ENCODE data around the gene VSIR.

VSIR gene

GRCh38 chr10:71747551-71748523 lies 25.5 kb downstream of the VSIR start:
- ChIA-PET CTCF (interaction anchor here (0.8 to 8.4 kb wide), 15 partner anchors 9 to 83 kb away, joined by 3 to 159 read pairs (median 8); partner anchors contain the start of genes C10orf105 and VSIR), POLR2A (interaction anchor here (0.6 to 2.2 kb wide), 6 partner anchors 10 to 141 kb away, joined by 3 to 12 read pairs (median 8); partner anchors contain the start of gene VSIR)
- 19% methylated on average over 6 of the region's 14 CpGs for WGBS (ENCODE audit: insufficient coverage)
- Histone ChIP-seq H3K27ac (ENCODE audit: insufficient read depth in 1 of 2, low read depth in 1 of 2, low read length in 2 of 2, poor library complexity in 1 of 2, severe bottlenecking in 2 of 2) (peak overlapping the region; percentile 23 to 78), H3K4me1 (ENCODE audit: control extremely low read depth in 1 of 4, control insufficient read depth in 4 of 4, insufficient read depth in 4 of 4, low read length in 3 of 4) (peaks cover 19 to 88% (median 78%) of the 10 kb centered on the region in 4 experiments), H3K4me3 (ENCODE audit: control insufficient read depth in 1 of 7, extremely low read depth in 1 of 7, insufficient read depth in 4 of 7, low read depth in 2 of 7, low read length in 6 of 7) (peak overlapping the region in 4 of 7 experiments; percentile 8 to 44 (median 14)), H3K36me3 (ENCODE audit: control insufficient read depth in 4 of 4, insufficient read depth in 4 of 4, low read length in 3 of 4) (peaks cover 0 to 31% (median 11%) of the 10 kb centered on the region in 4 experiments), H3K9me3 (ENCODE audit: control extremely low read depth in 1 of 5, control insufficient read depth in 4 of 5, insufficient read depth in 2 of 5, low read depth in 1 of 5, low read length in 4 of 5) (peaks cover 0 to 4% (median 0%) of the 10 kb centered on the region in 5 experiments), H3K27me3 (replicated peaks in 2 of 5; ENCODE audit: control insufficient read depth in 4 of 5, insufficient read depth in 5 of 5, low read length in 4 of 5) (no peaks in the 10 kb centered on the region)
- peak in 2 of 3 donors; percentile 87 to 88 for DNase-seq

- 50% methylated on average over 1 of the region's 2 CpGs for WGBS (ENCODE audit: insufficient coverage)
- Histone ChIP-seq H3K4me1 (ENCODE audit: control extremely low read depth in 1 of 4, control insufficient read depth in 4 of 4, insufficient read depth in 4 of 4, low read length in 3 of 4) (peaks cover 13 to 84% (median 71%) of the 10 kb centered on the region in 4 experiments), H3K9me3 (ENCODE audit: control extremely low read depth in 1 of 5, control insufficient read depth in 4 of 5, insufficient read depth in 2 of 5, low read depth in 1 of 5, low read length in 4 of 5) (peaks cover 0 to 7% (median 0%) of the 10 kb centered on the region in 5 experiments), H3K36me3 (ENCODE audit: control insufficient read depth in 4 of 4, insufficient read depth in 4 of 4, low read length in 3 of 4) (peaks cover 0 to 23% (median 8%) of the 10 kb centered on the region in 4 experiments), H3K4me3 (ENCODE audit: control insufficient read depth in 1 of 7, extremely low read depth in 1 of 7, insufficient read depth in 4 of 7, low read depth in 2 of 7, low read length in 6 of 7) (peak overlapping the region in 3 of 7 experiments; percentile 18 to 50 (median 44)), H3K27ac (ENCODE audit: insufficient read depth in 1 of 2, low read depth in 1 of 2, low read length in 2 of 2, poor library complexity in 1 of 2, severe bottlenecking in 2 of 2) (peak overlapping the region in 1 of 2 experiments; percentile 78), H3K27me3 (replicated peaks in 2 of 5; ENCODE audit: control insufficient read depth in 4 of 5, insufficient read depth in 5 of 5, low read length in 4 of 5) (no peaks in the 10 kb centered on the region)
- DNase-seq: peak in 2 of 3 donors; percentile 22 to 41
- ChIA-PET CTCF (interaction anchor here (0.7 to 8.4 kb wide), 14 partner anchors 9 to 82 kb away, joined by 3 to 159 read pairs (median 7); partner anchors contain the start of genes C10orf105 and VSIR), POLR2A (interaction anchor here (0.7 to 2.2 kb wide), 2 partner anchors 9 to 19 kb away, joined by 3 to 6 read pairs; no protein-coding TSS in a partner anchor)
Observed at GRCh38 chr10:71747039-71747531, 26.2 kb downstream of the VSIR start.

- H3K36me3 ChIP-seq (ENCODE audit: control insufficient read depth in 4 of 4, insufficient read depth in 4 of 4, low read length in 3 of 4): peaks cover 0 to 18% (median 8%) of the 10 kb centered on the region in 4 experiments
- H3K9me3 ChIP-seq (ENCODE audit: control extremely low read depth in 1 of 5, control insufficient read depth in 4 of 5, insufficient read depth in 2 of 5, low read depth in 1 of 5, low read length in 4 of 5): peaks cover 0 to 7% (median 0%) of the 10 kb centered on the region in 5 experiments
- peak overlapping the region in 3 of 7 experiments; percentile 31 to 50 (median 44) for H3K4me3 ChIP-seq (ENCODE audit: control insufficient read depth in 1 of 7, extremely low read depth in 1 of 7, insufficient read depth in 4 of 7, low read depth in 2 of 7, low read length in 6 of 7)
- 25% methylated on average over 9 of the region's 13 CpGs for WGBS (ENCODE audit: insufficient coverage)
- no peaks in the 10 kb centered on the region for H3K27me3 ChIP-seq (replicated peaks in 2 of 5; ENCODE audit: control insufficient read depth in 4 of 5, insufficient read depth in 5 of 5, low read length in 4 of 5)
- CTCF ChIA-PET: interaction anchor here (0.7 to 8.4 kb wide), 14 partner anchors 10 to 51 kb away, joined by 3 to 159 read pairs (median 7); partner anchors contain the start of genes C10orf105 and VSIR
- peaks cover 11 to 82% (median 71%) of the 10 kb centered on the region in 4 experiments for H3K4me1 ChIP-seq (ENCODE audit: control extremely low read depth in 1 of 4, control insufficient read depth in 4 of 4, insufficient read depth in 4 of 4, low read length in 3 of 4)
- POLR2A ChIA-PET: interaction anchor here (0.7 to 2.2 kb wide), 3 partner anchors 8 to 20 kb away, joined by 3 to 6 read pairs (median 3); no protein-coding TSS in a partner anchor
- peak in 2 of 3 donors; percentile 67 to 77 for DNase-seq
- peak overlapping the region in 1 of 2 experiments; percentile 78 for H3K27ac ChIP-seq (ENCODE audit: insufficient read depth in 1 of 2, low read depth in 1 of 2, low read length in 2 of 2, poor library complexity in 1 of 2, severe bottlenecking in 2 of 2)
Observed at GRCh38 chr10:71746344-71747037, 26.8 kb downstream of the VSIR start.

- Histone ChIP-seq H3K9me3 (ENCODE audit: control extremely low read depth in 1 of 5, control insufficient read depth in 4 of 5, insufficient read depth in 2 of 5, low read depth in 1 of 5, low read length in 4 of 5) (peaks cover 0 to 7% (median 0%) of the 10 kb centered on the region in 5 experiments), H3K27ac (ENCODE audit: insufficient read depth in 1 of 2, low read depth in 1 of 2, low read length in 2 of 2, poor library complexity in 1 of 2, severe bottlenecking in 2 of 2) (peak overlapping the region in 1 of 2 experiments; percentile 41), H3K36me3 (ENCODE audit: control insufficient read depth in 4 of 4, insufficient read depth in 4 of 4, low read length in 3 of 4) (peaks cover 0 to 12% (median 5%) of the 10 kb centered on the region in 4 experiments), H3K4me3 (ENCODE audit: control insufficient read depth in 1 of 7, extremely low read depth in 1 of 7, insufficient read depth in 4 of 7, low read depth in 2 of 7, low read length in 6 of 7) (no peak overlapping the region), H3K4me1 (ENCODE audit: control extremely low read depth in 1 of 4, control insufficient read depth in 4 of 4, insufficient read depth in 4 of 4, low read length in 3 of 4) (peaks cover 11 to 82% (median 72%) of the 10 kb centered on the region in 4 experiments), H3K27me3 (replicated peaks in 2 of 5; ENCODE audit: control insufficient read depth in 4 of 5, insufficient read depth in 5 of 5, low read length in 4 of 5) (no peaks in the 10 kb centered on the region)
- 93% methylated on average over 2 of the region's 2 CpGs for WGBS (ENCODE audit: insufficient coverage)
- ChIA-PET CTCF (interaction anchor here (1.2 to 8.4 kb wide), 10 partner anchors 9 to 46 kb away, joined by 3 to 159 read pairs (median 14); partner anchors contain the start of genes C10orf105 and VSIR), POLR2A (interaction anchor here (0.9 to 2.2 kb wide), 2 partner anchors 18 to 20 kb away, joined by 3 to 6 read pairs; no protein-coding TSS in a partner anchor)
- DNase-seq: no peak
Observed at GRCh38 chr10:71745664-71746250, 27.6 kb downstream of the VSIR start.

GRCh38 chr10:71744897-71745663 lies 28.2 kb downstream of the VSIR start:
- H3K4me3 ChIP-seq (ENCODE audit: control insufficient read depth in 1 of 7, extremely low read depth in 1 of 7, insufficient read depth in 4 of 7, low read depth in 2 of 7, low read length in 6 of 7): no peak overlapping the region
- no peak overlapping the region for H3K27ac ChIP-seq (ENCODE audit: insufficient read depth in 1 of 2, low read depth in 1 of 2, low read length in 2 of 2, poor library complexity in 1 of 2, severe bottlenecking in 2 of 2)
- WGBS (ENCODE audit: insufficient coverage): 100% methylated on average over 3 of the region's 8 CpGs
- H3K4me1 ChIP-seq (ENCODE audit: control extremely low read depth in 1 of 4, control insufficient read depth in 4 of 4, insufficient read depth in 4 of 4, low read length in 3 of 4): peaks cover 11 to 82% (median 72%) of the 10 kb centered on the region in 4 experiments
- H3K9me3 ChIP-seq (ENCODE audit: control extremely low read depth in 1 of 5, control insufficient read depth in 4 of 5, insufficient read depth in 2 of 5, low read depth in 1 of 5, low read length in 4 of 5): peaks cover 0 to 7% (median 0%) of the 10 kb centered on the region in 5 experiments
- ChIA-PET CTCF (interaction anchor here (1.4 to 8.4 kb wide), 5 partner anchors 8 to 38 kb away, joined by 3 to 159 read pairs (median 36); partner anchors contain the start of gene VSIR), POLR2A (no interaction called here)
- DNase-seq: no peak
- H3K27me3 ChIP-seq (replicated peaks in 2 of 5; ENCODE audit: control insufficient read depth in 4 of 5, insufficient read depth in 5 of 5, low read length in 4 of 5): no peaks in the 10 kb centered on the region
- H3K36me3 ChIP-seq (ENCODE audit: control insufficient read depth in 4 of 4, insufficient read depth in 4 of 4, low read length in 3 of 4): peaks cover 0 to 6% (median 0%) of the 10 kb centered on the region in 4 experiments

Data from common myeloid progenitor, CD34-positive (primary cell).